Hepatocyte (in vitro differentiated cells): ENCODE results near the gene TBX5.

Experiments
- EZH2phosphoT487 ChIP-seq: fragments of 200-600 bp; sonication (generic); IDR thresholded peaks from one replicate; pipeline ENCODE4 v1.6.1; 2018; ENCODE audit warnings: antibody characterized with exemption, mild to moderate bottlenecking, low read depth, moderate library complexity; ENCODE audit not compliant: unreplicated experiment, severe bottlenecking
- TF ChIP-seq, protein P1 (sequence below): fragments of 200-600 bp; sonication (generic); IDR thresholded peaks from 2 replicates; pipeline ENCODE4 v1.5.1; 2016; ENCODE audit warnings: antibody characterized with exemption, mild to moderate bottlenecking; ENCODE audit not compliant: poor library complexity

- TF ChIP-seq, protein P1, sequence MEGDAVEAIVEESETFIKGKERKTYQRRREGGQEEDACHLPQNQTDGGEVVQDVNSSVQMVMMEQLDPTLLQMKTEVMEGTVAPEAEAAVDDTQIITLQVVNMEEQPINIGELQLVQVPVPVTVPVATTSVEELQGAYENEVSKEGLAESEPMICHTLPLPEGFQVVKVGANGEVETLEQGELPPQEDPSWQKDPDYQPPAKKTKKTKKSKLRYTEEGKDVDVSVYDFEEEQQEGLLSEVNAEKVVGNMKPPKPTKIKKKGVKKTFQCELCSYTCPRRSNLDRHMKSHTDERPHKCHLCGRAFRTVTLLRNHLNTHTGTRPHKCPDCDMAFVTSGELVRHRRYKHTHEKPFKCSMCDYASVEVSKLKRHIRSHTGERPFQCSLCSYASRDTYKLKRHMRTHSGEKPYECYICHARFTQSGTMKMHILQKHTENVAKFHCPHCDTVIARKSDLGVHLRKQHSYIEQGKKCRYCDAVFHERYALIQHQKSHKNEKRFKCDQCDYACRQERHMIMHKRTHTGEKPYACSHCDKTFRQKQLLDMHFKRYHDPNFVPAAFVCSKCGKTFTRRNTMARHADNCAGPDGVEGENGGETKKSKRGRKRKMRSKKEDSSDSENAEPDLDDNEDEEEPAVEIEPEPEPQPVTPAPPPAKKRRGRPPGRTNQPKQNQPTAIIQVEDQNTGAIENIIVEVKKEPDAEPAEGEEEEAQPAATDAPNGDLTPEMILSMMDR = no peak
- TF ChIP-seq EZH2phosphoT487 = no peak
Measured at GRCh38 chr12:114400361-114400811, 5.6 kb downstream of the TBX5 start.
